Liver (tissue), 9 donors: Measurements from ENCODE around the gene CDC42BPB. TPM values are rescaled to one million over a fixed set of nuclear protein-coding genes. Genes with fewer than 3 reads are reported as not detected.

ENCODE experiments used
- DNase-seq: peaks from one replicate; pipeline ENCODE4 v3.0.0-alpha.2; 2017; ENCODE audit warnings: low spot score
- H3K27ac ChIP-seq, 2 donors: one replicate each; pipeline ENCODE4 v1.7.0; 2013; ENCODE audit warnings: inconsistent platforms in 2 of 2, low read length in 2 of 2, control low read depth in 1 of 2, low read depth in 1 of 2, mild to moderate bottlenecking in 1 of 2
- H3K27me3 ChIP-seq, 4 donors: one replicate each; pipeline versions ENCODE4 v1.6.1 to v1.7.0; 2013; ENCODE audit warnings: low read length in 3 of 4, inconsistent platforms in 1 of 4, mild to moderate bottlenecking in 1 of 4, moderate library complexity in 1 of 4; ENCODE audit not compliant: control insufficient read depth in 4 of 4, insufficient read depth in 4 of 4
- H3K36me3 ChIP-seq, 4 donors: one replicate each; pipeline versions ENCODE4 v1.6.1 to v1.7.0; 2013; ENCODE audit warnings: low read length in 3 of 4, mild to moderate bottlenecking in 3 of 4, low read depth in 1 of 4, moderate library complexity in 1 of 4; ENCODE audit not compliant: control insufficient read depth in 4 of 4, insufficient read depth in 3 of 4
- H3K4me1 ChIP-seq, 4 donors: one replicate each; pipeline versions ENCODE4 v1.6.1 to v1.7.0; 2013; ENCODE audit warnings: low read length in 3 of 4, mild to moderate bottlenecking in 3 of 4, moderate library complexity in 1 of 4; ENCODE audit not compliant: control insufficient read depth in 4 of 4, insufficient read depth in 4 of 4
- H3K4me3 ChIP-seq, 3 donors: one replicate each; pipeline versions ENCODE4 v1.6.1 to v1.7.0; 2013; ENCODE audit warnings: low read length in 3 of 3, control low read depth in 1 of 3, low read depth in 1 of 3, mild to moderate bottlenecking in 1 of 3
- H3K9ac ChIP-seq, 2 donors: one replicate each; pipeline ENCODE4 v1.7.0; 2013; ENCODE audit warnings: low read length in 2 of 2, mild to moderate bottlenecking in 2 of 2, moderate library complexity in 2 of 2, control low read depth in 1 of 2, low read depth in 1 of 2
- H3K9me3 ChIP-seq, 4 donors: one replicate each; pipeline versions ENCODE4 v1.6.1 to v1.7.0; 2013; ENCODE audit warnings: low read length in 3 of 4; ENCODE audit not compliant: control insufficient read depth in 4 of 4
- FOXA1 ChIP-seq: IDR thresholded peaks from 2 replicates; pipeline ENCODE4 v1.6.1; 2016; ENCODE audit warnings: antibody characterized with exemption
- FOXA2 ChIP-seq: IDR thresholded peaks from 2 replicates; pipeline ENCODE4 v1.6.1; 2016; ENCODE audit warnings: antibody characterized with exemption
- GABPA ChIP-seq, 2 donors: IDR thresholded peaks in 1 of 2; conservative IDR thresholded peaks in 1 of 2; 2 replicates each; pipeline ENCODE4 v1.6.1; 2016; ENCODE audit warnings: antibody characterized with exemption in 2 of 2, mild to moderate bottlenecking in 1 of 2, moderate library complexity in 1 of 2
- HNF4A ChIP-seq, 2 donors: conservative IDR thresholded peaks; 2 replicates each; pipeline ENCODE4 v1.6.1; 2016; ENCODE audit warnings: antibody characterized with exemption in 2 of 2, mild to moderate bottlenecking in 2 of 2
- HNF4G ChIP-seq: IDR thresholded peaks from 2 replicates; pipeline ENCODE4 v1.6.1; 2016; ENCODE audit warnings: antibody characterized with exemption
- JUND ChIP-seq, 2 donors: IDR thresholded peaks; 2 replicates each; pipeline ENCODE4 v1.6.1; 2016; ENCODE audit warnings: antibody characterized with exemption in 2 of 2
- NR2F2 ChIP-seq: IDR thresholded peaks from 2 replicates; pipeline ENCODE4 v1.6.1; 2016; ENCODE audit warnings: antibody characterized with exemption
- RAD21 ChIP-seq, 2 donors: IDR thresholded peaks; 2 replicates each; pipeline ENCODE4 v1.6.1; 2016; ENCODE audit warnings: antibody characterized with exemption in 2 of 2, mild to moderate bottlenecking in 2 of 2
- RXRA ChIP-seq, 2 donors: IDR thresholded peaks; 2 replicates each; pipeline ENCODE4 v1.6.1; 2017 to 2018; ENCODE audit warnings: antibody characterized with exemption in 2 of 2, mild to moderate bottlenecking in 1 of 2
- TAF1 ChIP-seq: conservative IDR thresholded peaks from 2 replicates; pipeline ENCODE4 v1.6.1; 2016; ENCODE audit warnings: antibody characterized with exemption, mild to moderate bottlenecking
- YY1 ChIP-seq: IDR thresholded peaks from 2 replicates; pipeline ENCODE4 v1.6.1; 2016; ENCODE audit warnings: antibody characterized with exemption, mild to moderate bottlenecking
- WGBS: extraction: QIAGEN DNeasy Blood & Tissue Kit; methylation state at CpG from one replicate; pipeline ENCODE4 v1.1.7; 2013; 5-methylcytosine and 5-hydroxymethylcytosine counted together
- polyA plus RNA-seq, 2 donors: library from polyadenylated mRNA; stranded (reverse) in 1 of 2; unstranded in 1 of 2; fragments of 200-250 nt in 1 of 2; fragments of >200 nt in 1 of 2; fragmentation: Nextera tagmentation in 1 of 2; extraction: Ambion mirVana in 1 of 2; gene quantifications; one replicate each; pipeline versions ENCODE4 v1.2.1 to v1.2.3, GENCODE V29; 2013 to 2015
- total RNA-seq, 2 donors: library from RNA; depleted of rRNA; stranded (reverse); fragments of >200 nt; gene quantifications; one replicate each; pipeline ENCODE4 v1.2.3, GENCODE V29; 2014
- TF ChIP-seq, protein P1 (sequence below): fragments of 150-350 bp; IDR thresholded peaks from 2 replicates; pipeline ENCODE4 v1.5.1; 2017; ENCODE audit warnings: improper control_type of control experiment, low read depth, low read length; ENCODE audit not compliant: missing input control
- TF ChIP-seq, protein P2 (sequence below): IDR thresholded peaks from 2 replicates; pipeline ENCODE4 v1.6.1; 2016; ENCODE audit warnings: antibody characterized with exemption
- TF ChIP-seq, protein P3 (sequence below): IDR thresholded peaks from 2 replicates; pipeline ENCODE4 v1.6.1; 2016; ENCODE audit warnings: antibody characterized with exemption
- donor health status: healthy.
- donor health status: healthy.
- donor health status: healthy.
- donor health status: healthy.
- donor health status: healthy.

CDC42BPB gene
- total and polyA plus RNA-seq, 4 donors: 4.1 to 78.7 (median 29.7) TPM

DNA sequence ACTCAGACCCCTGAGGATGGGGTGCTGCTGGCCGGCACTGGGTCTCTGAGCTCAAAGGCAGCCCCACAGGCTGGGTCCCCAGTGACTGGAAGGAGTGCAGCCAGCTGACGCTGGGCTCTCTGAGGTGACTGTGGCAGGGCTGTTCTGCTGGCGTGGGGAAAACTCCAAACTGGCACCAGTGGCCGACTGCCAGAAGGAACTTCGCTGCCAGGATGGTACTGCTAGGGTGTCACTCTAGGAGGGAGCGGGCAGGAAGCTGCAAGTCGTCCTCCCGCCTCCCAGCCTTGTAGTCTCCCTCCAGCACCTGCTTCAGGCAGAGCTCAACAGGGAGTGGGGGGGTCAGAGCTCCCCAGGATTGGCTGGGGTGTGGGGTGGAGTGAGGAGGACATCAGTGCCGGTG lies 41.3 kb downstream of the CDC42BPB start:
- no peaks in the 10 kb centered on the region for H3K27me3 ChIP-seq
- no peak overlapping the region for H3K4me3 ChIP-seq
- no peak overlapping the region for H3K9ac ChIP-seq
- peaks cover 2 to 15% (median 7%) of the 10 kb centered on the region in 4 donors for H3K4me1 ChIP-seq
- H3K36me3 ChIP-seq: peaks cover 0 to 5% (median under 1%) of the 10 kb centered on the region in 4 donors
- TF ChIP-seq, protein P1, sequence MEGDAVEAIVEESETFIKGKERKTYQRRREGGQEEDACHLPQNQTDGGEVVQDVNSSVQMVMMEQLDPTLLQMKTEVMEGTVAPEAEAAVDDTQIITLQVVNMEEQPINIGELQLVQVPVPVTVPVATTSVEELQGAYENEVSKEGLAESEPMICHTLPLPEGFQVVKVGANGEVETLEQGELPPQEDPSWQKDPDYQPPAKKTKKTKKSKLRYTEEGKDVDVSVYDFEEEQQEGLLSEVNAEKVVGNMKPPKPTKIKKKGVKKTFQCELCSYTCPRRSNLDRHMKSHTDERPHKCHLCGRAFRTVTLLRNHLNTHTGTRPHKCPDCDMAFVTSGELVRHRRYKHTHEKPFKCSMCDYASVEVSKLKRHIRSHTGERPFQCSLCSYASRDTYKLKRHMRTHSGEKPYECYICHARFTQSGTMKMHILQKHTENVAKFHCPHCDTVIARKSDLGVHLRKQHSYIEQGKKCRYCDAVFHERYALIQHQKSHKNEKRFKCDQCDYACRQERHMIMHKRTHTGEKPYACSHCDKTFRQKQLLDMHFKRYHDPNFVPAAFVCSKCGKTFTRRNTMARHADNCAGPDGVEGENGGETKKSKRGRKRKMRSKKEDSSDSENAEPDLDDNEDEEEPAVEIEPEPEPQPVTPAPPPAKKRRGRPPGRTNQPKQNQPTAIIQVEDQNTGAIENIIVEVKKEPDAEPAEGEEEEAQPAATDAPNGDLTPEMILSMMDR: no peak
- TF ChIP-seq FOXA1: no peak
- TF ChIP-seq TAF1: no peak
- no peak for TF ChIP-seq NR2F2
- no peak for TF ChIP-seq GABPA (IDR thresholded peaks at IDR 0.05 in 1 of 2, conservative IDR thresholded peaks at IDR 0.05 in 1 of 2)
- no peak for TF ChIP-seq RAD21 (IDR thresholded peaks at IDR 0.05)
- TF ChIP-seq, protein P2, sequence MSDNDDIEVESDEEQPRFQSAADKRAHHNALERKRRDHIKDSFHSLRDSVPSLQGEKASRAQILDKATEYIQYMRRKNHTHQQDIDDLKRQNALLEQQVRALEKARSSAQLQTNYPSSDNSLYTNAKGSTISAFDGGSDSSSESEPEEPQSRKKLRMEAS: no peak
- no peak for TF ChIP-seq JUND (IDR thresholded peaks at IDR 0.05)
- H3K9me3 ChIP-seq: no peaks in the 10 kb centered on the region
- DNase-seq: no peak
- WGBS: 47% methylated on average over 9 of the region's 9 CpGs
- no peak overlapping the region for H3K27ac ChIP-seq

DNA sequence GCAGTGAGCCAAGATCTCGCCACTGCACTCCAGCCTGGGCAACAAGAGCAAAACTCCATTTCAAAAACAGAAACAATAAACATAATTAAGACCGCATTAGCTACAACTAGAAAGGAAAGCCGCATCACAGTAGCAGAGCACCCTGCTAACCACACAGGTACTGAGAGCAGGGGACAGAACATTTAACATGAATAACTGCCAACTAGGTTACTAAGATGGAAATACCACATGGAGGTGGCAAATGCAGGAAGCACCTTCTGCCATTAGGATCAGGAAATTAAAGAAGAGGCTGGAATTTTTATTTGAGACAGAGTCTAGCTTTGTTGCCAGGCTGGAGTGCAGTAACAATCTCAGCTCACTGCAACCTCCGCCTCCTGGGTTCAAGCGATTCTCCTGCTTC lies 41.9 kb downstream of the CDC42BPB start:
- peaks cover 0 to 5% (median under 1%) of the 10 kb centered on the region in 4 donors for H3K36me3 ChIP-seq
- DNase-seq: no peak
- no peak overlapping the region for H3K9ac ChIP-seq
- TF ChIP-seq HNF4A (conservative IDR thresholded peaks at IDR 0.05): no peak
- no peak for TF ChIP-seq FOXA2
- TF ChIP-seq JUND (IDR thresholded peaks at IDR 0.05): no peak
- TF ChIP-seq, protein P1: no peak
- TF ChIP-seq, protein P3, sequence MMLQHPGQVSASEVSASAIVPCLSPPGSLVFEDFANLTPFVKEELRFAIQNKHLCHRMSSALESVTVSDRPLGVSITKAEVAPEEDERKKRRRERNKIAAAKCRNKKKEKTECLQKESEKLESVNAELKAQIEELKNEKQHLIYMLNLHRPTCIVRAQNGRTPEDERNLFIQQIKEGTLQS: no peak
- no peak for TF ChIP-seq GABPA (IDR thresholded peaks at IDR 0.05 in 1 of 2, conservative IDR thresholded peaks at IDR 0.05 in 1 of 2)
- no peak for TF ChIP-seq RAD21 (IDR thresholded peaks at IDR 0.05)
- TF ChIP-seq, protein P2: no peak
- TF ChIP-seq RXRA (IDR thresholded peaks at IDR 0.05): no peak
- TF ChIP-seq HNF4G: no peak
- no peak for TF ChIP-seq NR2F2
- no peak for TF ChIP-seq FOXA1
- TF ChIP-seq YY1: no peak
- H3K9me3 ChIP-seq: no peaks in the 10 kb centered on the region
- peaks cover 2 to 17% (median 7%) of the 10 kb centered on the region in 4 donors for H3K4me1 ChIP-seq
- no peak overlapping the region for H3K4me3 ChIP-seq
- WGBS: 96% methylated on average over 5 of the region's 5 CpGs
- H3K27me3 ChIP-seq: no peaks in the 10 kb centered on the region
- no peak overlapping the region for H3K27ac ChIP-seq
